ENCODE measurements around the gene CFAP65.

Gene CFAP65

DNA sequence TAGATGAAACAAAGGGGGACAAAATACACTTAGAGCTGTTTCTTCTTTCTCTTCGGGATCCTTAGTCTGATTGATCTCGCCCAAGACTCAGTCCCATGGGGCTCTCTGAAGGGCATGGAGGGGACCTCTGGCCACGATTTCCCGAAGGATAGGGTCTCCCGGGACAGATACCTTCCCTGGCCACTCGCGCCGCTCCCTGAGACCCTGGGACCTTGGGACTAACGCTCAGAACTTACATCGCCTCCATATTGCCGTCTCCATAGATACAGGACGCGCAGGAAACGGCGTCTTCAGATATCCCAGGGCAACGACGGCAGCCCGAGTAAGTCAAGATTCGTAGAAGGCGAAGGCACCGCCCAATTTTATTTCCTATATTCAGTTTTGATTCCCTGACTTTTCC lies at the start of gene CFAP65:
TSS of gene CFAP65 (minus strand) at position 265 of the 400 bp plus-strand sequence. CDS start 2,468 bp downstream, outside the sequence.
- no peak for FAIRE-seq

- FAIRE-seq = no peak
Observed at GRCh38 chr2:219090436-219091299, 49.4 kb upstream of the CFAP65 start.

DNA sequence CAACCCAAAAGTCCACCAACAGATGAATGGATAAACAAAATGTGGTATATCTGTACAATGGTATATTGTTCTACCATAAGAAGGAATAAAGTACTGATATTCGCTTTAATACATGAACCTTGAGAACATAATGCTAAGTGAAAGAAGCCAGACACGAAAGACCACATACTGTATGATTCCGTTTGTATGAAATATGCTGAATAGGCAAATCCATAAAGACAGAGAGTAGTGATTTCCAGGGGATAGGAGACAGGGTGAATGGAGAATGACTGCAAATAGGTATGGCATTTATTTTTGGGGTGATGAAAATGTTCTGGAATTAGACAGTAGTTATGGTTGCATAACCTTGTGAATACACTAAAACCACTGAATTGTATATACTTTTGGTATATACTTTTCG lies 48.0 kb upstream of the CFAP65 start:
- FAIRE-seq = no peak

- FAIRE-seq = no peak
Observed at GRCh38 chr2:219087848-219088247, 46.5 kb upstream of the CFAP65 start.

- no peak for FAIRE-seq
Observed at GRCh38 chr2:219087361-219087760, 46.0 kb upstream of the CFAP65 start.

DNA sequence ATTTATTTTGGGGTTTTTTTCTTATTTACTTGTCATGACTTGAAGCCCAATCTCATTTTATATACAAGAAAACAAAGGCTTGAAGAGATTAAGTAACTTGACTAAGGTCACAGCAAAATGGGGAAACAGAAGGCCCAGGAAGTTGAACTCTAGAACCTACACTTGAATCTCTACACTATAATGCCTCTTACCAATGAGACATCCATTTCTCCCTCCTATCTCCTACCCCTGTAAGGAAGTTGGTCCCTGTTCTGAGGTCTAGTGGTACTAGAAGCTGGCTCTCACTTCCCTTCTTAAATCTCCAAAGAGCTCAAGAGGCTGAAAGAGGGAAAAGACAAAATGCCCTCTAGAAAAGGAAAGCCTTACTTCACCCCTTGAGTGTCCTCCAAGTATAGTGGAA lies 44.9 kb upstream of the CFAP65 start:
- FAIRE-seq = no peak

DNA sequence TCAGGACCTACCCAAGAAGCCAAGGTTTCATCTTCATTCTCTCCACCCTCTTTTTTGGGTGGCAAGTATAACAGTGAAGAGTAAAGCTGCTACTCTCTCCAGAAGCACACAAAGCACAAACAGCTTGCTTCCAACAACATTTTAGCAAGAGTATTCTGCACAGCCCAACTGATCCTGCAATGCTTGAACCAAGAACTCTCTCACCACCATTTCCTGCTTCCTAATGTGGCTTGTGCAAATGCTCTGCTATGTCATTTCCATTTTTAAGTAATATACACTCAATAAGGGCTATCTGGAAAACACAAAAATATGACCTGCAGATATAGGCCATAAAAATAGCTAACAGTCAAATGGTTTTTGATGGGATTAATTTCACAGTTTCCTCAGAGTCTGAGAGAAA lies 43.5 kb upstream of the CFAP65 start:
- no peak for FAIRE-seq

GRCh38 chr2:219082332-219082958 lies 41.1 kb upstream of the CFAP65 start:
- no peak for FAIRE-seq

DNA sequence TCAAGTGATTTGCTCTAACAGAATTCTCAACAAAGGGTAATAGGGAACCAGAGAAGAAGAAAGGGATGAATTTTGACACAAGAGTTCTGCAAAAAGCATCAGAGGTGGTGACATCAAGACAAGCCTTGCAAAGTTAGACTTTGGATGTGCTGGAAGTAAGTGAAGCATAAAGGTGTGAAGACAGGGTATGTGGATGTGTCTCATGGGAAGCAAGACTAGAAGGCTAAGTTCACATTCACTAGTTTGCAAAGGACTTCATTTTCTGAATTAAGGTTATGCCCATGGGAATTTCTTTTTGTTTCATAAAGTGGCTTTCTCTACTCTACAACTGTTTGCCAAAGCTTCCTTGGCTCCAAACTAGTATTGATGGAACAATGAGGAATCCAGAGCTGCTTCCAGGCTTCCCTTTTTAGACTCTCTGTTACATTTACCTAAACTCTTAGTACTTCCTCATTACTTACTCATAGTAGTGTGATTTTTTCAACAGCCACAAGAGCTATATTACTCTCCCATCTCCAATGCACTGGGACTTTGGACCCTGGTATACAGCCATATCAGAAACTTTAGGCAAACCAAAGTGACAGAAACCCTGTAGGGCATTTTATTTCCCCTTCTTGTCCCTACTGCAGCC lies 40.5 kb upstream of the CFAP65 start:
- FAIRE-seq = no peak

GRCh38 chr2:219081096-219081495 lies 39.8 kb upstream of the CFAP65 start:
- no peak for FAIRE-seq

- FAIRE-seq = no peak
Observed at GRCh38 chr2:219079417-219079816, 38.1 kb upstream of the CFAP65 start.

GRCh38 chr2:219078951-219079350 lies 37.6 kb upstream of the CFAP65 start:
- FAIRE-seq = no peak

GRCh38 chr2:219078126-219078525 lies 36.8 kb upstream of the CFAP65 start:
- no peak for FAIRE-seq

- no peak for FAIRE-seq
Observed at GRCh38 chr2:219076253-219076652, 34.9 kb upstream of the CFAP65 start.

GRCh38 chr2:219073413-219074129 lies 32.3 kb upstream of the CFAP65 start:
- FAIRE-seq = no peak

- FAIRE-seq = no peak
Observed at GRCh38 chr2:219072741-219073250, 31.5 kb upstream of the CFAP65 start.

DNA sequence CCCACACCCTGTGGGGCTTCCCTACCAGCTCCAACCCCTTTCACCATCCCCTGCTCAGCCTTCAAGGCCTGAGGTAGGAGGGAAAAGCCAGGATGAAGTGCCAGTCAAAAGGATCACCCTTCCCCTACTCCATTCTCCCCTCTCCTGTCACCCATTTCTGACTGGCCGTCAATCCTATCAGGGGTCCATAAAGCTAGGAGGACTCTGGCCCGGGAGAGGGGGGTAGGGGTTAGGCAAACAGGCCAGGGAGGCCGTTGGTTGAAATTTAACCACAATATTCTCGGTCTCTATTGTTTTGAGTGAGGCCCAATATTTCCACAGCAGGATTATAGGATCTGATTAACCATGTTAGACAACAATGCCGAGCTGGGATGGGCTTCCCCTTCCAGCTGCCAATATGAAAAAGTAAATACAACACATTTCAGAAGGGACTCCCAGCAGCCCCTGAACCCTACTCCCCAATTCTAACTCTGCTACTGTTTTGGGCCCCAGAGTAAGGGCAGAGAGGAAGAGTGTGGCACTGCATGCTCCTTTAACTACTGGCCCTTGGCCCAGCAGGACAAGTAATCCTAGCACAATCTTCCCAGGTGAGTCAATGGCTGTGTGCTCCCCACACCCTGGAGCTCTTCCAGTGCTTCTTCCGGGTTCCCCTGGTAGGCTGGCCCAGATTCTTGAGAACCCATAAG lies 30.0 kb upstream of the CFAP65 start:
- no peak for FAIRE-seq

DNA sequence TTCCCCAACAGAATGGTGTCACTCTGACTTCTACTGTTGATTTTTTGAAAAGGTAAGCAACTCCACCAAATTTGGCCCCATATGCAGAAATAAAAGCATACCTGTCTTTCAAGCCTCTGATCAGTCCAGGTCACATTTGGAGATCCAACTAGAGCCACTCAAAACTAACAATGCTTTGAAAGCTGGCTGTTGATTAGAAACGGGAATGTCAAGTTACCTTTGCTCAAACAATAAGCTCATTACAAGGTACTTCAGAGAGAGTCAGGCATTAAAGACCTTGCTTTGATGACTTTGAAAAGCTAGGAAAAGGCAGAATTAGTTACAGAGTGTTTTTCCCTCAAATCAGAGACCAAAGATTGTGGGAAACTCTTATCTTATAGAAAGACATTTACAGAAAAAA lies 24.2 kb upstream of the CFAP65 start:
- no peak for FAIRE-seq

DNA sequence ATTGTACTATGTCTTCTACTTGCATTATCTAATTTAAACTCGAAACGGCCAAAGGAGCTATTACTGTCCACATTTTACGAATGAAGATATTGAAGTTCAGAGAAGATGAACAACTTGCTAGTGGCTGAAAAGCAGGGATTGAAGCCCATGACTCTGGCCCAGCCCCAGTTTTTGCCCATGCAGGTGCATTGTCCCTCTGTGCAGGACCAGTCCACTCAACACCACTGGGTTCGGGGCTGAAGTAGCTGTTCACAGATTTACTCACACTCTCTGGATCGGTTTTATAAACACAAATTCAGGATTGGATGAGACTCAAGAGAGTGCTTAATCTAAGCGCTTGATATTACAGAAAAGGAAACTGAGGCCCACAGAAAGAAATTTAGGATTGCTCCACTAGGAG lies 20.8 kb upstream of the CFAP65 start:
- FAIRE-seq = no peak

- no peak for FAIRE-seq
Observed at GRCh38 chr2:219060821-219061791, 19.8 kb upstream of the CFAP65 start, which contains the start of gene IHH. Gene IHH, minus strand, starts transcription at chr2:219060921. Its CDS starts 454 bp downstream, at chr2:219060467.

All from A204.1 (cell line).